ENCODE data around the gene CAPN11. TPM values are rescaled to one million over a fixed set of nuclear protein-coding genes. Genes with fewer than 3 reads are reported as not detected.

CAPN11 gene
- total RNA-seq, 1 experiment from 2014 or later: not detected

GRCh38 chr6:44202972-44203750 is 44.5 kb downstream of the CAPN11 start:
- Histone ChIP-seq H3K4me2 (ENCODE audit: low read length) (no peak overlapping the region), H4K20me1 (ENCODE audit: insufficient read depth) (no peaks in the 10 kb centered on the region), H3K79me2 (ENCODE audit: insufficient read depth, low read length) (no peaks in the 10 kb centered on the region), H3K4me3 (replicated peaks in 1 of 2; ENCODE audit: low read depth in 1 of 2, low read length in 2 of 2) (no peak overlapping the region), H3K27ac (ENCODE audit: low read depth, low read length) (no peak overlapping the region), H3K9ac (ENCODE audit: low read length) (no peak overlapping the region), H3K9me3 (ENCODE audit: control insufficient read depth in 1 of 2, insufficient read depth in 1 of 2, low read depth in 1 of 2, low read length in 2 of 2) (no peaks in the 10 kb centered on the region), H3K4me1 (ENCODE audit: control insufficient read depth in 1 of 2, insufficient read depth in 2 of 2, low read length in 2 of 2) (peaks cover 0 to 10% of the 10 kb centered on the region in 2 experiments; a peak in 2 of 4 replicates), H3K36me3 (ENCODE audit: control insufficient read depth in 1 of 2, insufficient read depth in 2 of 2, low read length in 2 of 2) (no peaks in the 10 kb centered on the region), H2AFZ (ENCODE audit: low read depth, low read length, poor library complexity, severe bottlenecking) (no peak overlapping the region), H3K9me2 (ENCODE audit: insufficient read depth) (no peaks in the 10 kb centered on the region), H3K27me3 (ENCODE audit: insufficient read depth, low read length) (no peaks in the 10 kb centered on the region)
- POLR2A ChIA-PET: interaction anchor here (0.8 kb wide), 1 partner anchor 16 kb away, joined by 3 read pairs; no protein-coding TSS in a partner anchor
- no TSS peak for BruUV-seq (replicated peaks)
- no peak for ATAC-seq
- RAD21 ChIA-PET (ENCODE audit: low non-redundant PET in 1 of 2, low total read pairs in 2 of 2, uncharacterized antibody in 2 of 2, unreplicated experiment in 2 of 2): no interaction called here
- TF ChIP-seq YY1 (IDR thresholded peaks at IDR 0.05; ENCODE audit: extremely low read depth, insufficient replicate concordance, low read depth, low read length): no peak
- no peak for TF ChIP-seq REST (IDR thresholded peaks at IDR 0.05; ENCODE audit: low read depth)
- TF ChIP-seq RAD21 (IDR thresholded peaks at IDR 0.05; ENCODE audit: low read depth): no peak
- no peak for TF ChIP-seq JUND (IDR thresholded peaks at IDR 0.05)
- no peak for TF ChIP-seq SRF (IDR thresholded peaks at IDR 0.05; ENCODE audit: low read depth)
- TF ChIP-seq MAX (IDR thresholded peaks at IDR 0.05): no peak
- CTCF ChIA-PET: no interaction called here
- intact Hi-C loops (cut with micrococcal nuclease): no loop called here
- DNase-seq (ENCODE audit: low read depth, low spot score): no peak

Measured in HCT116 (cell line).